Right cardiac atrium (tissue), 5 donors: Measurements from ENCODE around the gene UBE2Q1. TPM values are rescaled to one million over a fixed set of nuclear protein-coding genes. Genes with fewer than 3 reads are reported as not detected.
A peak's percentile ranks its signal among the peaks of the same experiment; 100 is the strongest.
"Not testable (repeated sequence)": the region's sequence is repeated elsewhere in the genome, so short reads cannot be mapped to it uniquely, and the experiment has no call there.

Experiments
- ATAC-seq, 2 donors: fragments of 200-7000 bp; cut with Tn5 transposase; one replicate each; pipeline versions ENCODE4 v1.8.0 to v1.9.1; 2020; ENCODE audit warnings: moderate library complexity in 2 of 2, mild to moderate bottlenecking in 1 of 2
- DNase-seq, 3 donors: peaks; one replicate each; pipeline ENCODE4 v3.0.0-alpha.2; 2020
- H3K27ac ChIP-seq: one replicate; pipeline ENCODE4 v1.5.1; 2013; ENCODE audit warnings: mild to moderate bottlenecking, low read length, control low read depth, moderate library complexity
- H3K27me3 ChIP-seq: one replicate; pipeline ENCODE4 v1.6.1; 2013; ENCODE audit not compliant: control insufficient read depth, insufficient read depth
- H3K4me1 ChIP-seq: one replicate; pipeline ENCODE4 v1.6.1; 2013; ENCODE audit warnings: low read length; ENCODE audit not compliant: control insufficient read depth, insufficient read depth
- H3K4me3 ChIP-seq: one replicate; pipeline ENCODE4 v1.5.1; 2013; ENCODE audit warnings: low read length, control low read depth
- H3K9me3 ChIP-seq: one replicate; pipeline ENCODE4 v1.6.1; 2013; ENCODE audit warnings: low read length; ENCODE audit not compliant: control insufficient read depth
- WGBS: extraction: QIAGEN DNeasy Blood & Tissue Kit; methylation state at CpG from one replicate; pipeline ENCODE4 v1.1.7; 2013; 5-methylcytosine and 5-hydroxymethylcytosine counted together
- intact Hi-C, 4 donors: fragments of 100-400 bp; cut with DNase I; formaldehyde crosslinking; loops; one replicate each; pipeline versions ENCODE4 v1.11.0 to v1.14.0; 2022 to 2023
- polyA plus RNA-seq: library from polyadenylated mRNA; stranded (reverse); fragments of 200-250 nt; gene quantifications from one replicate; pipeline ENCODE4 v1.2.3, GENCODE V29; 2013
- total RNA-seq, 4 donors: library from RNA; stranded (reverse); fragmentation: NEBNext Ultra II Directional; extraction: Animal tissue kit (Norgen Biotek cat#: 25700); gene quantifications; one replicate each; pipeline ENCODE4 v1.2.1, GENCODE V29; 2021
- donor health status: healthy with polysubstance abuse.
- donor health status: DM: no; HTN: yes; CAD: no.
- donor health status: DM: no; HTN: no; CAD: no.
- donor health status: DM: no; HTN: yes; CAD: no; lungs with severe emphysema.
- donor health status: DM: yes; HTN: yes; CAD: no.

UBE2Q1 gene
- total and polyA plus RNA-seq, 5 donors, result 32.4 to 67.9 (median 60.2) TPM

DNA sequence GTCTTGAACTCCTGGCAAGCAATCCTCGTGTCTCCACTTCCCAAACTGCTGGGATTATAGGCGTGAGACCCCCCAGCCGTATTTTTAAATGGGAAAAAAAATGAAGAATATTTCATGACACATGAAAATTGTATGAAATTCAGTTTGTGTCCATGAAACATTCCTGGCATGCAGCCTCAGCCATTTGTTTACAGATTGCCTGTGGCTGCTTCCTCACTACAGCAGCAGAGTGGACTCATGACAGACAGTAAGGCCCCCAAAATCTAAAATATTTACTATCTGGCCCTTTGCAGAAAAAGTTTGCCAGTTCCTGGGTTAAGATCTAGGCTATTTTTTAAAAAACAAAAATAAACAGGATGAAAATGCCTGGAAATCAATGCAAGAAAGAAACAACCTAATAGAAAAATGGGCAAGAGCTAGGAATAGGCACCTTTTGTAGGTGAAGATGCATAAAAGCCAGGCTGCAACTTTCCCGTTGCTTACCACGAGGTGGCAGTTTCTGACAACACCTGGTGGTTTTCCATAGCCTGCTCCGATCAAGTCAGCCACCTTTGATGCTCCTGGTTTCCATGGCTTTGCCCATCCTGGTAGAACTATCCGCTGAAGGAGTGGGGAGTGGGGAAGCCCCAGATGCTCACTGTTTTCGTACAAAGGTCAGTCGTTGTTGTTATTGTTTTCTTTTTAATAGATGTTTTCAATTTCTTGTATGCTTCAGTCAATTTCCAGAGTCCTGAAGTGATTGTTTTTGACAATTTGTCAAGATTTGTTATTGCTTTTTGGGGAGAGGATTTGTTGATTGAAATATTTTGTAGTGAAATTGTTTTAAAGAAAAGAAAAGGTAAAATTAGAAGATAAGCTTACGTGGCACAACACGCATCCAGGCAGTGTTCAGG is 24.3 kb downstream of the UBE2Q1 start:
- 71% methylated on average over 11 of the region's 11 CpGs for WGBS
- intact Hi-C loops, result no loop called here
- ATAC-seq, result no peak

GRCh38 chr1:154531950-154532349 is 26.5 kb downstream of the UBE2Q1 start:
- H3K4me1 ChIP-seq, H3K4me3 ChIP-seq, H3K27me3 ChIP-seq, intact Hi-C loops, ATAC-seq, H3K9me3 ChIP-seq, H3K27ac ChIP-seq, DNase-seq: not testable (repeated sequence)
- WGBS, result 97% methylated on average over 13 of the region's 13 CpGs

More for the DNA sequence above, 24.3 kb downstream of the UBE2Q1 start:
- H3K9me3 ChIP-seq, result no peaks in the 10 kb centered on the region
- no peak overlapping the region for H3K4me3 ChIP-seq
- DNase-seq, result no peak
- H3K27me3 ChIP-seq, result no peaks in the 10 kb centered on the region
- no peaks in the 10 kb centered on the region for H3K4me1 ChIP-seq
- H3K27ac ChIP-seq, result no peak overlapping the region

DNA sequence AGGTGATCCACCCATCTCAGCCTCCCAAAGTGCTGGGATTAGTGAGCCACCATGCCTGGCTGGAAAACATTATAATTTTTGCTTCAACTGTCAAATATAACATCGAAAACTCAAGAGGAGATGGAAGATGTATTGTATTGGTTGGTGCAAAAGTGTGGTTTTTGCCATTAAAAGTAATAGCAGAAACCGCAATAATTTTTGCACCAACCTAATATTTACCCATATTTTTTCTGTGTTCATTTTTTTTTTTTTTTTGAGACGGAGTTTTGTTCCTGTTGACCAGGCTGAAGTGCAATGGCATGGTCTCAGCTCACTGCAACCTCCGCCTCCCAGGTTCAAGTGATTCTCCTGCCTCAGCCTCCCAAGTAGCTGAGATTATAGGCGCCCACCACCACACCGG is 29.2 kb downstream of the UBE2Q1 start:
- H3K9me3 ChIP-seq, result no peaks in the 10 kb centered on the region
- DNase-seq, result no peak
- H3K27ac ChIP-seq, result no peak overlapping the region
- ATAC-seq, result no peak
- WGBS, result 93% methylated on average over 6 of the region's 6 CpGs
- intact Hi-C loops, result no loop called here
- no peak overlapping the region for H3K4me3 ChIP-seq
- H3K4me1 ChIP-seq, result no peaks in the 10 kb centered on the region
- H3K27me3 ChIP-seq, result no peaks in the 10 kb centered on the region

GRCh38 chr1:154527192-154527591 is 31.3 kb downstream of the UBE2Q1 start:
- intact Hi-C loops, result no loop called here
- no peak for ATAC-seq

DNA sequence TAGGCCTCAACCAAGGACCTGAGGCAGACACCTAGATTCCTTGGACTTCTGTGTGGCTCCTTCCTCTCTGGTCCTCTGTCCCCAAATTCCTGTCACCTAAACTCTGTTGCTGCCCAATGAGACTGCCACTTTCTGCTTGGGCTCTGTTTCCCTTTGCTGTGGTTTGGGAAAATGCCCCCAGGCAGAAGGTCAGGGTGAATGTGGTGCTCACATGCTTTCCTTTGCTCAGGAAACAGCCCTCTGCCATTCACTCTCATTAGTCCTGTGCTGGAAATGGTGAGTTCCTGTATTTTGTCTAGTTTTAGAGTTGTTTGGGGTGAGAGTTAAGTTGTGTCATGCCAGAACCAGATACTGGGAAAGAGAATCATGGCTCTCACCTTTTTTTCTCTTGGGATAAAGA is 33.6 kb downstream of the UBE2Q1 start:
- H3K9me3 ChIP-seq, result no peaks in the 10 kb centered on the region
- intact Hi-C loops, result no loop called here
- no peak overlapping the region for H3K4me3 ChIP-seq
- H3K27ac ChIP-seq, result no peak overlapping the region
- H3K4me1 ChIP-seq, result peaks cover 2% of the 10 kb centered on the region
- ATAC-seq, result no peak
- H3K27me3 ChIP-seq, result no peaks in the 10 kb centered on the region
- no peak for DNase-seq

More at GRCh38 chr1:154527192-154527591, 31.3 kb downstream of the UBE2Q1 start:
- H3K4me3 ChIP-seq, result no peak overlapping the region
- 75% methylated on average over 6 of the region's 6 CpGs for WGBS
- no peak overlapping the region for H3K27ac ChIP-seq
- H3K27me3 ChIP-seq, result no peaks in the 10 kb centered on the region
- no peaks in the 10 kb centered on the region for H3K9me3 ChIP-seq
- no peak for DNase-seq
- H3K4me1 ChIP-seq, result no peaks in the 10 kb centered on the region

DNA sequence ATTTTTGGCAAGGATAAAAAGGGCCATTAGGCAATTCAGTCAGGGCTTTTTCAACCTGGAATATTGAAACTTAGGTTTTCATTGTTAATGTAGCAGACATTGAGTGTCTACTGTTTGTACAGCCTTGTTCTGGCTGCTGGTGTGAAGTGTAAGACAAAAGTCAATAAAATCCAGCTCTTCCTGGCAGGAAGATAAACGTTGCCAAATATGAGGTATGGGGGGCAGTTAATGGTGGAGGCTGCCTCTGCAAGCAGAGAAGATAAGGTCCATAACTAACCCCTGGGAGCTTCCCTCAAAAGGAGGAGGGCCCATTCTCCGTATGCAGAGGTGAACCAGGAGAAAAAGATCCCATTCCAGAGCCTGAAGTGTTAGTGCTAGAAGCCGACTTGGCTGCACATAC is 36.8 kb downstream of the UBE2Q1 start:
- intact Hi-C loops, result no loop called here
- no peak overlapping the region for H3K27ac ChIP-seq
- H3K4me3 ChIP-seq, result no peak overlapping the region
- whole genome bisulfite sequencing, result 42% methylated on average over 3 of the region's 3 CpGs
- peaks cover 7% of the 10 kb centered on the region for H3K4me1 ChIP-seq
- H3K27me3 ChIP-seq, result no peaks in the 10 kb centered on the region
- DNase-seq (no peak), ATAC-seq (no peak)
- H3K9me3 ChIP-seq, result no peaks in the 10 kb centered on the region

DNA sequence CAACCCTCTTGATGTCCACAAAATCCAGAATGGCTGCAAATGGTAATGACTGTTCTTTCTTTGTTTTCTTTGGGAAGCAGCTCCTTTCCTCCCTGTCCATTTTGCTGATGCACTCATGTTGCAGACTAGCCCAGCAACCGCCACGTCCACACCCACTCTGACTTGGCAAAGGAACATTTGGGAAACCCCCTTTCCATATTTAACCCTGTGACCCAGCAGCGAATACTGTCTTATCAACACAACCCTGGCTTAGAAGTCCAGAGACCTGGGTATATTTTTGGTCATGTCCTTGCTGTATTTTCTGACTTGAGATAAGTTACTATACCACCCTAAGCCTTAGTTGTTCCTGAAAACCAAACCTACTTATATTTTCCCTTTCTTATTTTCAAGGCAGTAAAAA is 38.1 kb downstream of the UBE2Q1 start:
- ATAC-seq (peak; percentile 74 to 86), DNase-seq (peak in 1 of 3 donors; percentile 54)
- H3K27ac ChIP-seq, result peak overlapping the region; percentile 72
- 12% methylated on average over 3 of the region's 3 CpGs for WGBS
- H3K4me1 ChIP-seq, result peaks cover 7% of the 10 kb centered on the region
- no peaks in the 10 kb centered on the region for H3K9me3 ChIP-seq
- no peak overlapping the region for H3K4me3 ChIP-seq
- intact Hi-C loops, result no loop called here
- no peaks in the 10 kb centered on the region for H3K27me3 ChIP-seq

- no peaks in the 10 kb centered on the region for H3K9me3 ChIP-seq
- intact Hi-C loops, result no loop called here
- peak overlapping the region; percentile 72 for H3K27ac ChIP-seq
- peak in 1 of 3 donors; percentile 26 for DNase-seq
- no peaks in the 10 kb centered on the region for H3K27me3 ChIP-seq
- 53% methylated on average over 9 of the region's 9 CpGs for WGBS
- H3K4me3 ChIP-seq, result no peak overlapping the region
- peak; percentile 67 to 76 for ATAC-seq
- H3K4me1 ChIP-seq, result peaks cover 7% of the 10 kb centered on the region
Observed at GRCh38 chr1:154519591-154519991, 38.9 kb downstream of the UBE2Q1 start.

DNA sequence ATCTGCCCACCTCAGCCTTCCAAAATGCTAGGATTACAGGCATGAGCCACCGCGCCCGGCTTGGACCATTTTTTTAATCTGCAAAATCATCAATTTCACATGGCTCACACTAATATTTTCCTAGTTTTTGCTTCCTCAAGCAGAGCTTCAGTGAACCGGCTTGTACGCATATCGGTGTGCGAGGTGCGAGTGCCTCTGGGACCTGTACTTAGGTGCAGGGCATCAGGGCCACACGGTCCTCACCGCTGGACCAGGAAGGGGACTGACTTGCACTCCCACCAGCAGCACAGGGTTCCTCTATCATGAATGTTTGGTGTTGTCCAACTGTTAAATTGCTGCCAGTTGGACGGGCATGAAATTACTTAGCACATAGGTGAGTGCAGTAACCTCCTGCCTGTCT is 40.8 kb downstream of the UBE2Q1 start:
- Histone ChIP-seq H3K27ac (no peak overlapping the region), H3K9me3 (no peaks in the 10 kb centered on the region), H3K27me3 (no peaks in the 10 kb centered on the region), H3K4me1 (peaks cover 7% of the 10 kb centered on the region), H3K4me3 (no peak overlapping the region)
- WGBS, result 96% methylated on average over 11 of the region's 11 CpGs
- ATAC-seq (no peak), DNase-seq (no peak)
- intact Hi-C loops, result no loop called here

GRCh38 chr1:154514066-154514553 is 44.4 kb downstream of the UBE2Q1 start:
- no peaks in the 10 kb centered on the region for H3K4me1 ChIP-seq
- H3K27me3 ChIP-seq, result no peaks in the 10 kb centered on the region
- H3K4me3 ChIP-seq, result no peak overlapping the region
- intact Hi-C loops, result no loop called here
- no peak for DNase-seq
- 86% methylated on average over 7 of the region's 7 CpGs for WGBS
- H3K9me3 ChIP-seq, result no peaks in the 10 kb centered on the region
- no peak for ATAC-seq
- H3K27ac ChIP-seq, result no peak overlapping the region

DNA sequence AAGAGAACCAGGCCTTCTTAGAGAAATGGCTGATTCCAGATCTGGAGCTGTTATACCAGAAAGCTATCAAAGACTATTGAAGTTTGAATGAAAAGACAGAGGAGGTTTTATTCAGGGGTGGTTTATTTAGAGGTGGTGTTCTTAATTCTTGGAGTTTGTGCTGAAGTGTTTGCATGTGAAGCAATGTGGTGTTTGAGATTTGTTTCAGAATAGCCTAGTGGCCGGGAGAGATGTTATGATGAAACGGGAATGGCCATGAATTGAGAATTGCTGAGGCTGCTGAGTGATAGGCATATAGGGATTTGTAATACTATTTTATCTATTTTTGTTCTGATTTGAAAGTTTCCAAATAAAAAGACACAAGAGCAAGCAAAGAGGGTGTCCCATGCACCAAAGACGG is 45.7 kb downstream of the UBE2Q1 start:
- no peaks in the 10 kb centered on the region for H3K4me1 ChIP-seq
- ATAC-seq (no peak), DNase-seq (no peak)
- no peak overlapping the region for H3K4me3 ChIP-seq
- no peaks in the 10 kb centered on the region for H3K9me3 ChIP-seq
- 79% methylated on average over 3 of the region's 3 CpGs for WGBS
- intact Hi-C loops, result no loop called here
- no peak overlapping the region for H3K27ac ChIP-seq
- no peaks in the 10 kb centered on the region for H3K27me3 ChIP-seq
